Measurements from ENCODE around the gene ARHGEF1. TPM values are rescaled to one million over a fixed set of nuclear protein-coding genes. Genes with fewer than 3 reads are reported as not detected.

The ARHGEF1 gene
- total and polyA plus RNA-seq, 2 donors (not counting 1 experiment from before 2014, with no cell fraction given) = 646 to 886 TPM

DNA sequence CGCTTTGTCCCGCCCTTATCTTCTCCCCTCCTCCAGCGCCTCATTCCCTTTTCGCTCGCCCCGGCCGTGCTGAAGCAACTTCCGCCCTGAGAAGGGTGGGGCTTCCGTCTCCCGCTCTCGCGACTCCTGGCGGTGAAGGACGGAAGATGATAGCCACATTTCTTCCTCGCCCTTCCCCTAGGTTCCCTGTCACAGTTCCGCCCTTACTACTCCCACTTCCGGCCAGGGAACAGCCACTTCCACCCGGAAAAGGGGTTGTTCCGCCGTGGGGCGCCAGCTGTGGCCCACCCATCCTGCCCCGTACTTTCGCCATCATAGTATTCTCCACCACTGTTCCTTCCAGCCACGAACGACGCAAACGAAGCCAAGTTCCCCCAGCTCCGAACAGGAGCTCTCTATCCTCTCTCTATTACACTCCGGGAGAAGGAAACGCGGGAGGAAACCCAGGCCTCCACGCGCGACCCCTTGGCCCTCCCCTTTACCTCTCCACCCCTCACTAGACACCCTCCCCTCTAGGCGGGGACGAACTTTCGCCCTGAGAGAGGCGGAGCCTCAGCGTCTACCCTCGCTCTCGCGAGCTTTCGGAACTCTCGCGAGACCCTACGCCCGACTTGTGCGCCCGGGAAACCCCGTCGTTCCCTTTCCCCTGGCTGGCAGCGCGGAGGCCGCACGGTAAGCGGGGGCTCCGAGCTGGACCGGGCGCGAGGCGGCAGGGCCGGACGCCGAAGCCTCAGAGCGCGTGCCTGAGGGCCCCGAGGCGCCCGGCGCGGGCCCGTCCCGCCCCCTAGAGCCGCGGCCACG lies 23.2 kb upstream of the ARHGEF1 start, which contains the start of gene RPS19:
TSS of gene RPS19 (plus strand) at position 638 of the 801 bp plus-strand sequence. CDS start 520 bp downstream, outside the sequence.
- Histone ChIP-seq H3K9ac (ENCODE audit: low read length) (peak within 1 kb of the TSS; percentile 93), H3K4me1 (ENCODE audit: control insufficient read depth in 2 of 2, insufficient read depth in 2 of 2, low read length in 2 of 2) (peaks cover 40 to 48% of the 10 kb centered on the region in 2 donors), H3K27me3 (replicated peaks in 1 of 4; ENCODE audit: control extremely low read depth in 1 of 4, control insufficient read depth in 3 of 4, insufficient read depth in 4 of 4, low read length in 3 of 4) (no peaks in the 10 kb centered on the region), H3K27ac (ENCODE audit: low read length in 2 of 2) (peak within 1 kb of the TSS; percentile 92 to 94), H3K4me2 (replicated peaks; ENCODE audit: low read depth, low read length, poor library complexity, severe bottlenecking) (peak within 1 kb of the TSS; percentile 94), H2AFZ (ENCODE audit: insufficient read depth, low read depth, low read length, poor library complexity, severe bottlenecking) (peak within 1 kb of the TSS; percentile 81), H3K79me2 (ENCODE audit: control insufficient read depth, insufficient read depth, low read length) (peaks cover 48% of the 10 kb centered on the region), H4K20me1 (ENCODE audit: control insufficient read depth, insufficient read depth, low read length, poor library complexity, severe bottlenecking) (peaks cover 44% of the 10 kb centered on the region), H3K36me3 (replicated peaks in 1 of 2; ENCODE audit: control extremely low read depth in 1 of 2, control insufficient read depth in 1 of 2, extremely low read depth in 1 of 2, insufficient read depth in 2 of 2, low read length in 1 of 2) (peaks cover 2 to 41% of the 10 kb centered on the region in 2 experiments), H3K9me3 (ENCODE audit: control extremely low read depth in 1 of 3, control insufficient read depth in 2 of 3, insufficient read depth in 1 of 3, low read length in 2 of 3) (no peaks in the 10 kb centered on the region), H3K4me3 (ENCODE audit: control extremely low read depth in 1 of 5, extremely low read depth in 1 of 5, insufficient read depth in 1 of 5, low read depth in 2 of 5, low read length in 4 of 5) (peak within 1 kb of the TSS; percentile 75 to 96 (median 75))
- Mint-ChIP-seq H3K4me3 (peak within 1 kb of the TSS; percentile 92), H3K27ac (peak within 1 kb of the TSS; percentile 97), H3K4me1 (peaks cover 45% of the 10 kb centered on the region), H3K9me3 (ENCODE audit: insufficient read depth) (no peaks in the 10 kb centered on the region), H3K27me3 (no peaks in the 10 kb centered on the region)
- under 1% methylated on average over 75 of the region's 76 CpGs for WGBS (ENCODE audit: insufficient coverage)
- DNase-seq = peak; percentile 99
- POLR2A ChIA-PET = interaction anchor here (0.6 to 2.8 kb wide), 16 partner anchors 10 to 1175 kb away, joined by 4 to 57 read pairs (median 12); partner anchors contain the start of genes ARHGEF1, CD79A, HNRNPUL1 and RABAC1
- peak; percentile 84 for ATAC-seq (ENCODE audit: low read depth)
- CTCF ChIA-PET = interaction anchor here (0.5 to 5.9 kb wide), 25 partner anchors 9 to 590 kb away, joined by 3 to 83 read pairs (median 7); partner anchors contain the start of genes ARHGEF1, CD79A and RABAC1
- TF ChIP-seq CTCF (IDR thresholded peaks at IDR 0.05) (peak; percentile 86), EZH2 (IDR thresholded peaks at IDR 0.05; ENCODE audit: borderline replicate concordance, insufficient read depth, low read depth, low read length, poor library complexity, severe bottlenecking) (no peak)
- intact Hi-C loops (cut with micrococcal nuclease) = loop anchor here (1.0 kb wide), 8 partner anchors 11 to 465 kb away; partner anchors contain the start of genes MEGF8 and RABAC1
